Measurements from ENCODE around the gene CUEDC1.

CUEDC1 gene

GRCh38 chr17:57999010-57999495, 43.8 kb upstream of the CUEDC1 start:
- H3K27ac ChIP-seq, result no peak overlapping the region
- no peak for TF ChIP-seq CTCF (conservative IDR thresholded peaks at IDR 0.05)

- no peak overlapping the region for H3K27ac ChIP-seq
- no peak for TF ChIP-seq CTCF (conservative IDR thresholded peaks at IDR 0.05)
Measured at GRCh38 chr17:57997085-57997809, 42.0 kb upstream of the CUEDC1 start.

- TF ChIP-seq CTCF (conservative IDR thresholded peaks at IDR 0.05), result peak; percentile 72
- peak overlapping the region; percentile 14; the same call in 1 of the 2 replicates for H3K27ac ChIP-seq
Measured at GRCh38 chr17:57995076-57995956, 40.1 kb upstream of the CUEDC1 start.

- H3K27ac ChIP-seq, result no peak overlapping the region
- no peak for TF ChIP-seq CTCF (conservative IDR thresholded peaks at IDR 0.05)
Measured at GRCh38 chr17:57994436-57994835, 39.2 kb upstream of the CUEDC1 start.

- TF ChIP-seq CTCF (conservative IDR thresholded peaks at IDR 0.05), result no peak
- H3K27ac ChIP-seq, result no peak overlapping the region
Measured at GRCh38 chr17:57993471-57994365, 38.5 kb upstream of the CUEDC1 start.

GRCh38 chr17:57991537-57991936, 36.3 kb upstream of the CUEDC1 start:
- no peak overlapping the region for H3K27ac ChIP-seq
- no peak for TF ChIP-seq CTCF (conservative IDR thresholded peaks at IDR 0.05)

All from VCaP (cell line).